Fibroblast of the aortic adventitia (primary cell): ENCODE data around the gene TRPM3. TPM values are rescaled to one million over a fixed set of nuclear protein-coding genes. Genes with fewer than 3 reads are reported as not detected.
"Not testable (repeated sequence)": the region's sequence is repeated elsewhere in the genome, so short reads cannot be mapped to it uniquely, and the experiment has no call there.

Source experiments
- DNase-seq: peaks from one replicate; pipeline ENCODE4 v3.0.0-alpha.2; 2010; ENCODE audit warnings: low read depth
- H3K4me3 ChIP-seq: 2 replicates; pipeline ENCODE4 v1.5.1; 2011; ENCODE audit warnings: low read depth, mild to moderate bottlenecking, control low read depth, low read length, moderate library complexity
- CTCF ChIP-seq: IDR thresholded peaks from 2 replicates; pipeline ENCODE4 v1.5.1; 2011; ENCODE audit warnings: mild to moderate bottlenecking, low read length, control low read depth, inconsistent platforms; ENCODE audit not compliant: insufficient read depth
- total RNA-seq: library from RNA; depleted of rRNA; stranded (reverse); fragments of >200 nt; gene quantifications from 2 replicates; pipeline ENCODE4 v1.2.3, GENCODE V29; 2012; ENCODE audit warnings: low replicate concordance

TRPM3 gene
- total RNA-seq, 1 donor: 8.8 TPM

DNA sequence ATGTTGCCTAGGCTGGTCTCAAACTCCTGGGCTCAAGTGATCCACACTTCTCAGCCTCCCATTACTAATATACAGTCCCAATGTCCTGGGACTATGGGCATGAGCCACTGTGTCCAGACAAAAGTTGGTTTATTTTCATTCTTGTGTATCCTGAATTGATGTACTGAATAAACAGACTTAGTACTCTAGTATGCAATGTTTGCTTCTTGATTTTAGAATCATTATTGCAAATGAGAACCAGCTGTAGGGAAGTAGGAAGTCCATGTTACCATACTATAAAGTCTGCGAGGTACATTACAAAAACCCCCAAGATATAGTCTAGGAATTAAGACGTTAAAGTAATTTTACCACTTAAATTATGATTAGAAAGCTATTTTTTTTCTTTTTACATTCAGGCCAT is 372.4 kb downstream of the TRPM3 start:
- H3K4me3 ChIP-seq: no peak overlapping the region
- DNase-seq: no peak
- no peak for TF ChIP-seq CTCF

DNA sequence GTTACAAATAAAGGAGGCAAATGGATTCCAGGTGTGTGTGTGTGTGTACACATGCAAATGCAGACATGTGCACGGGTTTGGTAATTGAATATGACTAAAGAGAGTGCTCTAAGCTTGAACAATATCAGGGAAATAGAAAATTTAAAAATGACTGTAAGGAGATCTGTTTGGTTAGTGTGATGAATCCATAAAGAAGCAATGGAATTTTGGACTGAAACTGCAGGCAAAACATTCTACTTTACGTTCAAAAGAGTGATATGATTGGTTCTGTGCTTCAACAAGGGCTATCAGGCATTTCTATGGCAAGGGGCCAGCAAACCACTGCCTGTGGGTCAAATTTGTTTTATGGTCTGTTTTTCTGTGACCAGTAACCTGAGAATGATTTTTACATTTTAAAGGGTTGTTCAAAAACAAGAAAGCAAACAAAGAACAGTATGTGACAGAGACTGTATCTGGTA is 374.1 kb downstream of the TRPM3 start:
- H3K4me3 ChIP-seq: no peak overlapping the region
- no peak for TF ChIP-seq CTCF
- peak; percentile 54 for DNase-seq

DNA sequence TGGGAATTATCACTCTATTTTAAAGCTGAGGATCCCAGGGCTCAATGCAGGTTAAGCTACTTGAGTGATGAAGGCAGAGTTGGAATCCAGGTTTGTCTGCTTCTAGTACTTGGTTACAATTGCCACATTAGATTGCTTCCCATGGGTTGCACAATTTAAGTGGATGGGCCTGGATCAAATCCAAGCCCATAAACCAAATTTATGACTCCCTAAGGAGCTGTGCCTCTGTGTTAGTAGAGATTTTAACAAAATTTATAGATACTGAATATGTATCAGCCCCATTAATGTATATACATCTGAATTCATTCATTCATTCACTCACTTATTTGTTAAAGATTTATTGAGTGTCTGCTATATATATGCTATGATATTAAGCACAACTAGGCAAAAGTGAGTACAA is 374.7 kb downstream of the TRPM3 start:
- no peak for TF ChIP-seq CTCF
- H3K4me3 ChIP-seq: no peak overlapping the region
- DNase-seq: peak; percentile 63

DNA sequence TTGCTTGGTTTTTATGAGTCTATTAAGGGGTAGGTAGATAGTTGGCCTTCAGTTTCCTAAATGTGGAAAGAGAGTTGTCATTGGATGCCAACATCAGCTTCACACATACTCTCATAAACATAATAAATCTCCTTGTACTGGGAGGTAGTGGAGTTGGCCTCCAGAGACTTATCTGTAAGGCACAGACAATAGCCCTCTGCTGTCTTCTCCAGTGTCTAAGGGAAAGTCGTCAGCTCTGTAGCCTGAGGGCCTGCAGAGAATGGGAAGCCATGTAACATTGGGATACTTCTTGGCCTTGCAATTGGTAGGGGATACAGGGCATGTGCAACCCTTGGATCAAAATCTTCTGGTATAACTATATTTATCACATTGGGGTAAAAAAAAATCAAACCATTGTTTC is 375.1 kb downstream of the TRPM3 start:
- H3K4me3 ChIP-seq: no peak overlapping the region
- no peak for DNase-seq
- TF ChIP-seq CTCF: no peak

DNA sequence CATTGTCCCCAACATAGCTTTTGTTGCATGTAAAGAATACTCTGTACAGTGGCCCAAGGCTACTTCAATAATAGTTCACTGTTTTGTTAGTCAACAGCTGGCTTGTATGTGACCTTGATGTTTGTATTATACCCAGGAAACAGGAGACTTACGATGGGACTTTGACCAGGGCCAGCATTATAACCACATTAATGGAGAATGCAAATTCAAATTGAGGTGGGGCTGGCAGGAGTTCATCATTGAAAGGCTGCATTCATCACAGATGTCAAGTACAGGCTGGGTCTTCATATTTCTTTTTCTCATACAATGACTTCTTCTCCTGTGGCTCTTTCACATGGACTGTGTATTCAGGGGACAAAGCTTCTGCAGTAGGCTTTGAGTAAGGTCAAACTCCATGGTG is 396.6 kb downstream of the TRPM3 start:
- DNase-seq, H3K4me3 ChIP-seq: not testable (repeated sequence)

DNA sequence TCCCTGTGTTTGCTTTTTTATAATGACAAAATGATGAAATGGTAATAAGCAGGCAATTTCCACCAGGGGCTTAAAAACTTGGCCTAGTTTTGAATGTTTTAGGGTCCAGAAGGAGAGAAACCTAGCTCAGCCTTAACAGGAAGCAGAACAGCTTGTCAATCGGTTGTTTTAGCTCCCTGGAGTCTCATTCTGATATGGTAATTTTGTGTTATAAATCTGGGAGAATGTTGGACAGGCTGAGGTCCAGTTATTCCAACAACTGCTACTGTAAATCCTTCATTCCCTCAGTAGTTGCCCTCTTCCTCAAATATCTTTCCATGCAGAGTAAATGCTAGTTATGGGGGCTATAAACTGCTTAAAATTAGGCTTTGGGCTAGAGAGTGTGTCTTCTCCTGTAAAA is 397.4 kb downstream of the TRPM3 start:
- not testable (repeated sequence) for H3K4me3 ChIP-seq, DNase-seq

- H3K4me3 ChIP-seq, DNase-seq: not testable (repeated sequence)
Measured at GRCh38 chr9:70706797-70707196, 414.6 kb downstream of the TRPM3 start.

DNA sequence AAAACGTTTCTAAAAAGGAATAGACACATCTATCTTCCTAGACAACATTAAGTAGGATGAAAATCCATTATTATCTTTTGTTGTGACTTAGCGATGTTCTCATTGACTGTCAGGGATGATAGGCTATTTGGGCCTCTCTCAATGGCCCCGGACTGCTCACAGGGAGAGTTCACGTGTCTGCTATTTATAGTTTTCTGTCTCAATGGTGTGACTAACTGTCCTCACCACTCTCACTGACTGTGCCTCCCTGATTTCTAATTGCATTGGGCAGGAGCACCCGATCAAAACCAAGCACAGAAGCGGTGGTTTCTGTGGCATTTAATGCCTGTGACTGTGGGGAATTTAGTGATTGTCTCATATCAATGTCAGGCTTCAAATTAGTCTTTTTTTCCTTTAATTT is 420.3 kb downstream of the TRPM3 start:
- no peak overlapping the region for H3K4me3 ChIP-seq
- no peak for DNase-seq
- no peak for TF ChIP-seq CTCF
